ENCODE results near the gene DDRGK1. TPM values are rescaled to one million over a fixed set of nuclear protein-coding genes. Genes with fewer than 3 reads are reported as not detected.

DDRGK1 gene
- total and polyA plus RNA-seq, 2 of the 8 experiments (the other 6 are each of a cell fraction or from before 2014, with no cell fraction given), result 29.4 to 42.0 TPM

DNA sequence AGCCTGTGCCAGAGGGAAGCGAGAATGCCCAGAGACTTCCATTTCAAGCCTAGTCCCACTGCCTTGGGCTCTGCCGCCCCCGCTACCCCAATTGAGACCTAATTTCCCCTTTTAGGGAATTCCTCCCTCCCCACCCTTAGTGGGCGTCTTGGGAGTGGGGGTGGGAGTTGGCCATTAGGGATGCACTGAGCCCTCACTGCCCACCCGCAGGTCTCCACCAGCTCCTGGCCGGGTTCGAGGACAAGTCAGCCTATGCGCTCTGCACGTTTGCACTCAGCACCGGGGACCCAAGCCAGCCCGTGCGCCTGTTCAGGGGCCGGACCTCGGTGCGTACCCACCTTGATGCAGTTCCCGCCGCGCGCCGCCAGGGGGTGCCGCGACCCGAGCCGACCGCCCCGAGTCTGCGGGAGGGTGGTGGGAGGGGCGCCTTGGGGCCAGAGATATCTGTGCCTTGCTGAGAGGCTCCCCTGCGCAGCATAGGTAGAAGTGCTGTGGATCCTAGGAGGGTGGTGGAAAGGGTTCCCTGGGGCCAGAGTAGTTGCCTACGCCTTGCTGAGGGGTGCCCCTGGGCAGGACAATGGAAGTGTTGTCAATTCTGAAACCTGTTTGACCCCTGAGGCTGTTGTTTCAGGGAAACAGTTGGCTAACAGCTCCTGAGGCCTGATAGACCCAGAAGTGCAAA is 14.0 kb upstream of the DDRGK1 start (continued):
- TF ChIP-seq POLR2AphosphoS5 (IDR thresholded peaks at IDR 0.05; ENCODE audit: low read depth, low read length) (no peak), POU5F1 (IDR thresholded peaks at IDR 0.05; ENCODE audit: low read depth, low read length) (no peak), CBX8 (IDR thresholded peaks at IDR 0.05; ENCODE audit: borderline replicate concordance, low read depth, low read length) (no peak), TBP (IDR thresholded peaks at IDR 0.05; ENCODE audit: low read depth, low read length) (0 out of 2 replicates have a peak, but pooled peaks have one; percentile 30), GABPA (IDR thresholded peaks at IDR 0.05; ENCODE audit: borderline replicate concordance, insufficient read depth, low read length) (peak; percentile 77), USF2 (IDR thresholded peaks at IDR 0.05; ENCODE audit: low read length) (no peak), ATF2 (IDR thresholded peaks at IDR 0.05; ENCODE audit: low read length) (no peak), TAF7 (optimal IDR thresholded peaks at IDR 0.05; ENCODE audit: borderline replicate concordance, low read depth, low read length) (no peak), YY1 (IDR thresholded peaks at IDR 0.05; ENCODE audit: low read depth, low read length) (0 out of 2 replicates have a peak, but pooled peaks have one; percentile 17), RFX5 (IDR thresholded peaks at IDR 0.05; ENCODE audit: borderline replicate concordance, low read depth, low read length) (no peak), CHD1 (IDR thresholded peaks at IDR 0.05; ENCODE audit: low read depth, low read length) (no peak), SIN3A (conservative IDR thresholded peaks at IDR 0.05 in 1 of 2, IDR thresholded peaks at IDR 0.05 in 1 of 2; ENCODE audit: low read depth in 1 of 2, low read length in 2 of 2) (no peak), CBX5 (IDR thresholded peaks at IDR 0.05; ENCODE audit: low read depth, low read length) (no peak), BACH1 (IDR thresholded peaks at IDR 0.05; ENCODE audit: low read length) (no peak), BCL11A (IDR thresholded peaks at IDR 0.05; ENCODE audit: low read depth in 2 of 2, low read length in 2 of 2) (no peak), ZNF274 (IDR thresholded peaks at IDR 0.05; ENCODE audit: borderline replicate concordance, extremely low read depth, low read length) (no peak), POLR2A (IDR thresholded peaks at IDR 0.05; ENCODE audit: control extremely low read depth in 1 of 2, low read depth in 2 of 2, low read length in 2 of 2) (no peak), TEAD4 (IDR thresholded peaks at IDR 0.05; ENCODE audit: low read depth, low read length) (no peak), JUN (IDR thresholded peaks at IDR 0.05; ENCODE audit: low read depth, low read length) (no peak), RBBP5 (IDR thresholded peaks at IDR 0.05; ENCODE audit: borderline replicate concordance, low read depth, low read length) (no peak), SP4 (IDR thresholded peaks at IDR 0.05; ENCODE audit: low read length) (no peak)
- TF ChIP-seq, protein P1, sequence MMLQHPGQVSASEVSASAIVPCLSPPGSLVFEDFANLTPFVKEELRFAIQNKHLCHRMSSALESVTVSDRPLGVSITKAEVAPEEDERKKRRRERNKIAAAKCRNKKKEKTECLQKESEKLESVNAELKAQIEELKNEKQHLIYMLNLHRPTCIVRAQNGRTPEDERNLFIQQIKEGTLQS (IDR thresholded peaks at IDR 0.05; ENCODE audit: insufficient read depth, low read depth, low read length), result no peak
